GM12878 (cell line): ENCODE measurements around the gene PLEKHN1. TPM values are rescaled to one million over a fixed set of nuclear protein-coding genes. Genes with fewer than 3 reads are reported as not detected.
A peak's percentile ranks its signal among the peaks of the same experiment; 100 is the strongest.

ENCODE experiments used
- ATAC-seq: fragments of 200-7000 bp; cut with Tn5 transposase; 3 replicates; pipeline ENCODE4 v1.9.1; 2020; ENCODE audit warnings: mild to moderate bottlenecking, moderate library complexity
- BruUV-seq: library from RNA; stranded (reverse); fragments of 400-500 nt; replicated peaks from 2 replicates; lab custom pipeline; 2021; lab: Mats Ljungman, UMichigan
- CTCF ChIA-PET: fragments of 300-600 bp; sonication (Branson Sonifier 250); formaldehyde crosslinking; extraction: SDS; loops from one replicate; lab custom pipeline; 2021; ENCODE audit warnings: inconsistent platforms; lab: Yijun Ruan, JAX
- POLR2A ChIA-PET: fragments of 350-600 bp; formaldehyde crosslinking; extraction: SDS; loops from one replicate; lab custom pipeline; 2021; ENCODE audit warnings: inconsistent platforms; lab: Charles Lee
- RAD21 ChIA-PET: fragments of 300-600 bp; sonication (Branson Sonifier 250); formaldehyde crosslinking; loops from one replicate; lab custom pipeline; 2023; ENCODE audit warnings: antibody characterized with exemption; ENCODE audit not compliant: unreplicated experiment; lab: Charles Lee
- SMC1A ChIA-PET: fragments of 300-600 bp; sonication (Branson Sonifier 250); formaldehyde crosslinking; loops from one replicate; lab custom pipeline; 2023; ENCODE audit not compliant: unreplicated experiment, uncharacterized antibody; lab: Charles Lee
- DNase-seq: peaks from one replicate; pipeline ENCODE4 v3.0.0-alpha.2; 2011; ENCODE audit warnings: low read depth, low spot score
- FAIRE-seq: peaks from 3 replicates; lab custom pipeline; 2011; peaks lifted over from hg19 to GRCh38; lab: Jason Lieb, UNC
- H2AFZ ChIP-seq: 2 replicates; pipeline ENCODE4 v1.6.0; 2011; ENCODE audit warnings: low read depth, low read length, control low read depth; ENCODE audit not compliant: control insufficient read depth
- H3K27ac ChIP-seq: 2 replicates; pipeline ENCODE4 v1.5.1; 2011; ENCODE audit warnings: control low read depth; ENCODE audit not compliant: control insufficient read depth, insufficient read depth
- H3K27me3 ChIP-seq, 2 experiments: replicated peaks in 1 of 2; 2 replicates each; pipeline versions ENCODE4 v1.6.0 to v1.6.1; 2011; ENCODE audit warnings: low read length in 1 of 2; ENCODE audit not compliant: control insufficient read depth in 2 of 2, insufficient read depth in 2 of 2
- H3K36me3 ChIP-seq, 2 experiments: 2 replicates each; pipeline ENCODE4 v1.5.1; 2011; ENCODE audit warnings: low read length in 1 of 2; ENCODE audit not compliant: control insufficient read depth in 2 of 2, insufficient read depth in 2 of 2
- H3K4me1 ChIP-seq: 2 replicates; pipeline ENCODE4 v1.6.1; 2011; ENCODE audit warnings: mild to moderate bottlenecking, low read length, moderate library complexity, mixed read lengths; ENCODE audit not compliant: control insufficient read depth, insufficient read depth
- H3K4me2 ChIP-seq: 2 replicates; pipeline ENCODE4 v1.6.0; 2011; ENCODE audit warnings: control low read depth; ENCODE audit not compliant: control insufficient read depth, insufficient read depth
- H3K4me3 ChIP-seq: fragments of 200-600 bp; sonication (generic); 2 replicates; pipeline ENCODE4 v1.5.1; 2016
- H3K79me2 ChIP-seq: 2 replicates; pipeline ENCODE4 v1.6.0; 2011; ENCODE audit warnings: low read length; ENCODE audit not compliant: control insufficient read depth, insufficient read depth
- H3K9ac ChIP-seq: 2 replicates; pipeline ENCODE4 v1.8.0; 2011; ENCODE audit warnings: low read length, control low read depth, mixed read lengths; ENCODE audit not compliant: control insufficient read depth, insufficient read depth
- H3K9me3 ChIP-seq: replicated peaks from 3 replicates; pipeline ENCODE4 v1.5.1; 2011; ENCODE audit warnings: mild to moderate bottlenecking, low read length; ENCODE audit not compliant: control insufficient read depth, insufficient read depth
- H4K20me1 ChIP-seq: 2 replicates; pipeline ENCODE4 v1.6.0; 2011; ENCODE audit not compliant: control insufficient read depth, insufficient read depth
- ASH2L ChIP-seq: fragments of 300-600, 200-600 bp; sonication (generic); IDR thresholded peaks from 2 replicates; pipeline ENCODE4 v1.6.1; 2017; ENCODE audit warnings: low read depth, mild to moderate bottlenecking, borderline replicate concordance
- BACH1 ChIP-seq: fragments of 450-650 bp; IDR thresholded peaks from 2 replicates; pipeline ENCODE4 v1.6.1; 2017; ENCODE audit warnings: mild to moderate bottlenecking, borderline replicate concordance
- BHLHE40 ChIP-seq, 2 experiments: fragments of 450-650 bp in 1 of 2; IDR thresholded peaks; 2 replicates each; pipeline ENCODE4 v1.6.1; 2011 to 2017; ENCODE audit warnings: low read depth in 2 of 2, borderline replicate concordance in 1 of 2, improper control_type of control experiment in 1 of 2, low read length in 1 of 2, mild to moderate bottlenecking in 1 of 2
- FOXM1 ChIP-seq: IDR thresholded peaks from 2 replicates; pipeline ENCODE4 v1.6.1; 2012; ENCODE audit warnings: low read depth, mild to moderate bottlenecking, inconsistent platforms, low read length, moderate library complexity
- GABPA ChIP-seq: IDR thresholded peaks from 2 replicates; pipeline ENCODE4 v1.6.1; 2014; ENCODE audit warnings: antibody characterized with exemption, low read depth, mild to moderate bottlenecking, inconsistent platforms
- HCFC1 ChIP-seq: fragments of 150-350 bp; IDR thresholded peaks from 2 replicates; pipeline ENCODE4 v1.6.1; 2014; ENCODE audit warnings: low read length
- HDAC2 ChIP-seq: fragments of 200-600 bp; sonication (generic); IDR thresholded peaks from 2 replicates; pipeline ENCODE4 v1.6.1; 2017
- JUND ChIP-seq: IDR thresholded peaks from 2 replicates; pipeline ENCODE4 v1.6.1; 2012; ENCODE audit warnings: low read depth, mild to moderate bottlenecking, low read length, improper control_type of control experiment, moderate library complexity
- LARP7 ChIP-seq: fragments of 450-650 bp; IDR thresholded peaks from 2 replicates; pipeline ENCODE4 v1.6.1; 2017; ENCODE audit warnings: mild to moderate bottlenecking
- MXI1 ChIP-seq: fragments of 150-350 bp; IDR thresholded peaks from 2 replicates; pipeline ENCODE4 v1.6.1; 2011; ENCODE audit warnings: low read depth, mild to moderate bottlenecking, inconsistent platforms, low read length, improper control_type of control experiment
- MYC ChIP-seq: IDR thresholded peaks from 2 replicates; pipeline ENCODE4 v1.6.1; 2011; ENCODE audit warnings: mild to moderate bottlenecking, low read length, moderate library complexity, inconsistent platforms; ENCODE audit not compliant: insufficient read depth, insufficient replicate concordance, insufficient read length, severe bottlenecking
- NR2C2 ChIP-seq: IDR thresholded peaks from 2 replicates; pipeline ENCODE4 v1.6.1; 2011; ENCODE audit warnings: borderline replicate concordance, low read depth; ENCODE audit not compliant: control insufficient read depth, insufficient read length
- PAX5 ChIP-seq: IDR thresholded peaks from 2 replicates; pipeline ENCODE4 v1.6.1; 2011; ENCODE audit warnings: low read depth, low read length, borderline replicate concordance
- PAX8 ChIP-seq: fragments of 450-650 bp; IDR thresholded peaks from 2 replicates; pipeline ENCODE4 v1.6.1; 2017; ENCODE audit warnings: mild to moderate bottlenecking, moderate library complexity
- RAD21 ChIP-seq: IDR thresholded peaks from 2 replicates; pipeline ENCODE4 v1.6.1; 2011; ENCODE audit warnings: mild to moderate bottlenecking, low read depth, low read length, moderate library complexity; ENCODE audit not compliant: insufficient read depth
- ZNF24 ChIP-seq: fragments of 450-650 bp; IDR thresholded peaks from 2 replicates; pipeline ENCODE4 v1.6.1; 2017; ENCODE audit warnings: antibody characterized with exemption, mild to moderate bottlenecking
- WGBS: methylation state at CpG from one replicate; pipeline ENCODE4 v1.1.6; 2016; ENCODE audit warnings: low lambda C conversion rate; ENCODE audit not compliant: insufficient replicate concordance, insufficient coverage; ENCODE audit errors: missing lambda C conversion rate; 5-methylcytosine and 5-hydroxymethylcytosine counted together
- in situ Hi-C: fragments of 300-500 bp; cut with MboI; formaldehyde crosslinking; loops from 9 replicates; pipeline ENCODE4 v1.14.3; 2018; ENCODE audit warnings: mixed read lengths
- intact Hi-C: fragments of 100-400 bp; cut with micrococcal nuclease; formaldehyde crosslinking; loops from one replicate; pipeline ENCODE4 v1.14.2; 2022; ENCODE audit not compliant: unreplicated experiment
- polyA plus RNA-seq, 11 experiments: library from polyadenylated mRNA; depleted of rRNA in 4 of 11; unstranded in 6 of 11; stranded (reverse) in 5 of 11; fragments of >200 nt; fragmentation: Nextera tagmentation in 4 of 11; fragmentation: Illumina TruSeq in 1 of 11; extraction: Ambion mirVana in 4 of 11; extraction: Trizol in 1 of 11; gene quantifications; 1 replicate in 1 of 11; 2 replicates in 10 of 11; pipeline versions ENCODE4 v1.2.1 to v1.2.3, GENCODE V29; 2011 to 2016; ENCODE audit warnings: inconsistent platforms in 2 of 11, missing spikeins in 2 of 11, low read depth in 1 of 11
- total RNA-seq, 4 experiments: library from RNA; depleted of rRNA in 3 of 4; stranded (reverse); fragments of >200 nt in 3 of 4; fragmentation: Illumina TruSeq in 1 of 4; extraction: Trizol in 1 of 4; gene quantifications; 2 replicates each; pipeline versions ENCODE4 v1.2.1 to v1.2.3, GENCODE V29; 2013 to 2021
- TF ChIP-seq, protein P1 (sequence below): fragments of 450-650 bp; IDR thresholded peaks from 2 replicates; pipeline ENCODE4 v1.6.1; 2017; ENCODE audit warnings: mild to moderate bottlenecking, moderate library complexity
- TF ChIP-seq, protein P2 (sequence below): fragments of 450-650 bp; IDR thresholded peaks from 2 replicates; pipeline ENCODE4 v1.6.1; 2017; ENCODE audit warnings: borderline replicate concordance

Gene PLEKHN1
- total and polyA plus RNA-seq, 10 of the 15 experiments (the other 5 are each of a cell fraction or from before 2014, with no cell fraction given), result 0.04 to 0.26 (median 0.18) TPM; not detected in 6

DNA sequence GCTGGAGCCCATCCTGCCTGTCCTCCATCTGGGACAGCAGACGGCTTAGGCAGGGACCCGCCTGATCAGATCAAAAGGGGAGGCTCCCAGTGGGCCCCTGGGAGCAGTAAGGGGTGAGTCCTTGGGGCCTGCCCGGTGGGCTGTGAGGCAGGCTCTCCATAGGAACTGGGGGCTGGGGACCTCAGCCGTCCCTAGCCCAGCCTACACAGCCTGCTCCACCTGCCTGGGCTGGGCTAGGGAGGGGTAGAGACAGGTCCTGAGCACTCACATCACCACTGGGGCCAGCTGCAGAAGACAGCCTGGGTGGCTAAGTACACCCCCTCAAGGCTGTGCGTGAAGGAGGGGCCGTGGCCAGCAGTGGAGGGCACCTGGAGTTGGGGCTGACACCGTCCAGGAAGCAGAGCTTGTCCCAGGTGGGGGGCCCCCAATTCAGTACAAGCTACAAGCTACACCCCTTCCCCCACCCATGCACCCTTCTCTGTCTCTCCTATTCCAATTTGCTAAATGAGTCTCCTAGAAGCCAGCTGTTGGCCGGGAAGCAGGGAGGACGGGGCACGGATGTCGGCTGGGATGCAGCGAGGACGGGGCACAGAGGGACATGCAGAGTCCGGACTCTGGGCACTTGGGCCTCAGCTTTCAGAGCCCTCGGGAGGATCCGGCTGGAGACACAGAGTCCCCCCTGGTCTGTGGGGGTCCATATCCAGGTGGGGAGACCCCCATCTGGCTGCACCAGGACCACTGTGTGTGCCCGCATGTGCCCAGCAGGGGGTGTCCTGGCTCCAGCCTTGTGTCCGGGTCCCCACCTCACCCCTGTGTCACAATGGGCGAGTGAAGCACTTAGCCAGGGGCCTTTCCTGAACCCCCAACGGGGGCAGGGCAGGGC, 48.8 kb downstream of the PLEKHN1 start:
- Histone ChIP-seq H3K4me3 (peak overlapping the region; percentile 90), H3K9ac (peak overlapping the region; percentile 91), H3K4me1 (peaks cover 12% of the 10 kb centered on the region), H3K27ac (peak overlapping the region; percentile 92), H3K27me3 (no peaks in the 10 kb centered on the region), H3K36me3 (no peaks in the 10 kb centered on the region), H3K79me2 (peaks cover 22% of the 10 kb centered on the region), H3K4me2 (peak overlapping the region; percentile 62), H2AFZ (no peak overlapping the region), H3K9me3 (no peaks in the 10 kb centered on the region), H4K20me1 (no peaks in the 10 kb centered on the region)
- ChIA-PET POLR2A (interaction anchor here (0.9 to 4.0 kb wide), 7 partner anchors 12 to 270 kb away, joined by 3 to 22 read pairs (median 5); partner anchors contain the start of gene UBE2J2), SMC1A (interaction anchor here (0.9 to 2.8 kb wide), 4 partner anchors 13 to 48 kb away, joined by 3 to 13 read pairs (median 11); partner anchors contain the start of gene HES4), CTCF (interaction anchor here (0.8 to 7.4 kb wide), 10 partner anchors 12 to 358 kb away, joined by 3 to 68 read pairs (median 6); no protein-coding TSS in a partner anchor), RAD21 (interaction anchor here (1.3 to 3.2 kb wide), 7 partner anchors 13 to 49 kb away, joined by 3 to 24 read pairs (median 7); partner anchors contain the start of gene PERM1)
- intact Hi-C loops (loop anchor here (5.0 kb wide), 1 partner anchor 47 kb away; no protein-coding TSS in a partner anchor), in situ Hi-C loops (no loop called here)
- no peak for DNase-seq
- 58% methylated on average over 16 of the region's 20 CpGs for WGBS
- ATAC-seq, result peak; percentile 23
- BruUV-seq, result no TSS peak
- FAIRE-seq, result no peak
- TF ChIP-seq HCFC1, result no peak
- TF ChIP-seq, protein P1, sequence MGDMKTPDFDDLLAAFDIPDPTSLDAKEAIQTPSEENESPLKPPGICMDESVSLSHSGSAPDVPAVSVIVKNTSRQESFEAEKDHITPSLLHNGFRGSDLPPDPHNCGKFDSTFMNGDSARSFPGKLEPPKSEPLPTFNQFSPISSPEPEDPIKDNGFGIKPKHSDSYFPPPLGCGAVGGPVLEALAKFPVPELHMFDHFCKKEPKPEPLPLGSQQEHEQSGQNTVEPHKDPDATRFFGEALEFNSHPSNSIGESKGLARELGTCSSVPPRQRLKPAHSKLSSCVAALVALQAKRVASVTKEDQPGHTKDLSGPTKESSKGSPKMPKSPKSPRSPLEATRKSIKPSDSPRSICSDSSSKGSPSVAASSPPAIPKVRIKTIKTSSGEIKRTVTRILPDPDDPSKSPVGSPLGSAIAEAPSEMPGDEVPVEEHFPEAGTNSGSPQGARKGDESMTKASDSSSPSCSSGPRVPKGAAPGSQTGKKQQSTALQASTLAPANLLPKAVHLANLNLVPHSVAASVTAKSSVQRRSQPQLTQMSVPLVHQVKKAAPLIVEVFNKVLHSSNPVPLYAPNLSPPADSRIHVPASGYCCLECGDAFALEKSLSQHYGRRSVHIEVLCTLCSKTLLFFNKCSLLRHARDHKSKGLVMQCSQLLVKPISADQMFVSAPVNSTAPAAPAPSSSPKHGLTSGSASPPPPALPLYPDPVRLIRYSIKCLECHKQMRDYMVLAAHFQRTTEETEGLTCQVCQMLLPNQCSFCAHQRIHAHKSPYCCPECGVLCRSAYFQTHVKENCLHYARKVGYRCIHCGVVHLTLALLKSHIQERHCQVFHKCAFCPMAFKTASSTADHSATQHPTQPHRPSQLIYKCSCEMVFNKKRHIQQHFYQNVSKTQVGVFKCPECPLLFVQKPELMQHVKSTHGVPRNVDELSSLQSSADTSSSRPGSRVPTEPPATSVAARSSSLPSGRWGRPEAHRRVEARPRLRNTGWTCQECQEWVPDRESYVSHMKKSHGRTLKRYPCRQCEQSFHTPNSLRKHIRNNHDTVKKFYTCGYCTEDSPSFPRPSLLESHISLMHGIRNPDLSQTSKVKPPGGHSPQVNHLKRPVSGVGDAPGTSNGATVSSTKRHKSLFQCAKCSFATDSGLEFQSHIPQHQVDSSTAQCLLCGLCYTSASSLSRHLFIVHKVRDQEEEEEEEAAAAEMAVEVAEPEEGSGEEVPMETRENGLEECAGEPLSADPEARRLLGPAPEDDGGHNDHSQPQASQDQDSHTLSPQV, result no peak
- TF ChIP-seq RAD21, result peak; percentile 42
- TF ChIP-seq ZNF24, result no peak
- TF ChIP-seq ASH2L, result no peak
- no peak for TF ChIP-seq MXI1
- no peak for TF ChIP-seq JUND
- no peak for TF ChIP-seq NR2C2
- TF ChIP-seq PAX8, result no peak
- peak in 1 of 2 experiments; percentile 28; a peak in 1 of 4 replicates for TF ChIP-seq BHLHE40 (IDR thresholded peaks at IDR 0.05; ENCODE audit: borderline replicate concordance in 1 of 2, low read depth in 2 of 2, low read length in 1 of 2)
- TF ChIP-seq, protein P2, sequence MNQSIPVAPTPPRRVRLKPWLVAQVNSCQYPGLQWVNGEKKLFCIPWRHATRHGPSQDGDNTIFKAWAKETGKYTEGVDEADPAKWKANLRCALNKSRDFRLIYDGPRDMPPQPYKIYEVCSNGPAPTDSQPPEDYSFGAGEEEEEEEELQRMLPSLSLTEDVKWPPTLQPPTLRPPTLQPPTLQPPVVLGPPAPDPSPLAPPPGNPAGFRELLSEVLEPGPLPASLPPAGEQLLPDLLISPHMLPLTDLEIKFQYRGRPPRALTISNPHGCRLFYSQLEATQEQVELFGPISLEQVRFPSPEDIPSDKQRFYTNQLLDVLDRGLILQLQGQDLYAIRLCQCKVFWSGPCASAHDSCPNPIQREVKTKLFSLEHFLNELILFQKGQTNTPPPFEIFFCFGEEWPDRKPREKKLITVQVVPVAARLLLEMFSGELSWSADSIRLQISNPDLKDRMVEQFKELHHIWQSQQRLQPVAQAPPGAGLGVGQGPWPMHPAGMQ, result no peak
- TF ChIP-seq GABPA, result no peak
- TF ChIP-seq HDAC2, result no peak
- no peak for TF ChIP-seq PAX5
- no peak for TF ChIP-seq LARP7
- no peak for TF ChIP-seq MYC
- TF ChIP-seq BACH1, result no peak; the same call in 1 of the 2 replicates
- TF ChIP-seq FOXM1, result no peak
